Measurements from ENCODE around the gene IFFO2.

DNA sequence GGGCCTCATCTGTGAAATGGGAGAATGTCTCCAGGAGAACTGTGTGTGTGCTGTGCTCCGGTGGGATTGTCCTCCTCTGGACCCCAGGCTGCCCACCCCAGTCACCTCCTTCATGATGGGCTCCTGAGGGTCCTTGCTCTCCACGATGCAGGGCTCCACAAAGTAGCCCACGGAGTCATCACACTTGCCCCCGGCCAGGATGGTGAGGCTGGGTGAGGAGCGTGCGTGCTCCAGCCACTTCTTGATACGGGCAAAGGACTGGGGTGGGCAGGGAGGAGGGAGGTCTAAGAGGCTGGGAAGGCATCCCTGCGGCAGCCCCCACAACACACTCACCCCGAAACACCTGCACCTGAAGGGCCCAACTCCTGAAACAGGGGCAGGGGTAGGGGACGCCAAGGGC, 80.3 kb downstream of the IFFO2 start:
- TF ChIP-seq, protein P1, sequence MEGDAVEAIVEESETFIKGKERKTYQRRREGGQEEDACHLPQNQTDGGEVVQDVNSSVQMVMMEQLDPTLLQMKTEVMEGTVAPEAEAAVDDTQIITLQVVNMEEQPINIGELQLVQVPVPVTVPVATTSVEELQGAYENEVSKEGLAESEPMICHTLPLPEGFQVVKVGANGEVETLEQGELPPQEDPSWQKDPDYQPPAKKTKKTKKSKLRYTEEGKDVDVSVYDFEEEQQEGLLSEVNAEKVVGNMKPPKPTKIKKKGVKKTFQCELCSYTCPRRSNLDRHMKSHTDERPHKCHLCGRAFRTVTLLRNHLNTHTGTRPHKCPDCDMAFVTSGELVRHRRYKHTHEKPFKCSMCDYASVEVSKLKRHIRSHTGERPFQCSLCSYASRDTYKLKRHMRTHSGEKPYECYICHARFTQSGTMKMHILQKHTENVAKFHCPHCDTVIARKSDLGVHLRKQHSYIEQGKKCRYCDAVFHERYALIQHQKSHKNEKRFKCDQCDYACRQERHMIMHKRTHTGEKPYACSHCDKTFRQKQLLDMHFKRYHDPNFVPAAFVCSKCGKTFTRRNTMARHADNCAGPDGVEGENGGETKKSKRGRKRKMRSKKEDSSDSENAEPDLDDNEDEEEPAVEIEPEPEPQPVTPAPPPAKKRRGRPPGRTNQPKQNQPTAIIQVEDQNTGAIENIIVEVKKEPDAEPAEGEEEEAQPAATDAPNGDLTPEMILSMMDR (IDR thresholded peaks at IDR 0.05), result no peak
- no peak for TF ChIP-seq POLR2A (IDR thresholded peaks at IDR 0.05)
